SH-SY5Y (cell line): ENCODE data around the gene CRMP1.

Experiments used
- GATA2 ChIP-seq: IDR thresholded peaks from 2 replicates; pipeline ENCODE4 v1.6.1; 2011; ENCODE audit warnings: mild to moderate bottlenecking, low read depth, low read length
- GATA3 ChIP-seq: IDR thresholded peaks from 2 replicates; pipeline ENCODE4 v1.6.1; 2011; ENCODE audit warnings: low read depth, mild to moderate bottlenecking, low read length, moderate library complexity

The CRMP1 gene

DNA sequence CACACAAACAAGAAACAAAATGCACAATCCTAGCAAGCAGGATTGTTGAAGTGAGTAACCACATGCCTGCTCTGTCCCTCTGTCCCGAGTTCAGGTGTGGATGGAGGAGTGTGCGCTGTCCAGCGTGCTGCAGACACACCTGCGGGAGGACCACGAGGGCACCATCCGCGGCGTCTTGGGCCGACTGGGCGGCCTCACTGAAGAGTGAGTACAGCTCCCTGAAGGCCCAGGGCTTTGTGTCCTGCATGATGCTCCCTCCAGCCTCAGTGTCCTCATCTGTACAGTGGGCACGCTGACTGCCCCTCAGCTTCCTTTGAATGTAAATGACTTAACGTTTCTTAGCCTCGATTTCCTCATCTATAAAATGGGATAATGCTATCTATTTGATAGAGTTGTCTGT, 99.4 kb downstream of the CRMP1 start:
- TF ChIP-seq GATA2 (no peak), GATA3 (no peak)

DNA sequence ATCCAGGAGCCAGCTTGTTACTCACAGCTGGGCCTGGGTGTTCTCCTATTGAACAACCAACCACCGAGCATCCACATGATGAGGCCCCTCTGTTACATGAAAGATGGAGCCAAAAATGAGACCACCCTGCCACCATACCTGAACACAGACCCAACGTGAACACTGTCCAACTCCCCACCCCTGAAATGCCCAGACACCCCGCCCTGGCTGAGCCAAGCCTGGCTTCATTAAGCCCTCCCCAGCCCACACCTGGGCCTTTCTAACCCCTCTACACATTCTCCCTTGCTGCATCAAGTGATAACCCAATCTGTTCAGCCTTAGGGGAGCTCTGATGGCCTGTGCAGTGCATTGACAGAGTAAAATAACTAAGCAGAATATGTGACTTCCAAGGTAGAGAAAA, 101.2 kb downstream of the CRMP1 start:
- TF ChIP-seq GATA2 (no peak), GATA3 (no peak)

DNA sequence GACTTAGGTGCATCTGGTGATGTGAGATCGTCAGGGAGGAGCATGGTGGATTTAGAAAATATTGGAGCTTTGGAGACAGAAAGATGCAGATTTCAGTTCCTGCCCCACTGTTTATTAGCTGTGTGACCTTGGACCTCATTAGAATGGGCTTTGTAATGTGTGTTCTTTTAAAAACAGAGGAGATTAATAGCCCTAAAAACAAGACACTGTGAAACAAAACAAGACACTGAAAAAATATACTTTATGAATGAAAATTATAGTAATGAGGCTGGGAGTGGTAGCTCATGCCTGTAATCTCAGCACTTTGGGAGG, 102.4 kb downstream of the CRMP1 start:
- no peak for TF ChIP-seq GATA3
- TF ChIP-seq GATA2, result no peak

DNA sequence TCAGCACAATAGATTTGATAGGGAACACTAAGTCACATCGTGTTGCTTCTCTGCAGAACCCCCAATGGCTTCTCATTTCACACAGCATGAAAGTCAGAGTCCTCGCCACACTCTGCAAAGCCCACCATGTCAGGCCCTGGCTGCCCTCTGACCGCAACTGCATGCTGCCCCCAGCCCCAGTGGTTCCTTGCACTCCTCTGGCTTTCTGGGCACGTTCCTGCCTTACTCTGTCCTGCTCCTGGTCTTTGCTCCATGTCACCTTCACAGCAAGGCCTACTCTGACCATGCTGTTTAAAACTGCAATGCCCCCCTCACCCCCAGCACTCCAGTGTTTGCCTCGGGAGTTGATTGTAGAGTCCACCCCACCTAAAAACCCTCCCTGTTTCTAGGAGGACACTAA, 103.7 kb downstream of the CRMP1 start:
- no peak for TF ChIP-seq GATA3
- no peak for TF ChIP-seq GATA2

DNA sequence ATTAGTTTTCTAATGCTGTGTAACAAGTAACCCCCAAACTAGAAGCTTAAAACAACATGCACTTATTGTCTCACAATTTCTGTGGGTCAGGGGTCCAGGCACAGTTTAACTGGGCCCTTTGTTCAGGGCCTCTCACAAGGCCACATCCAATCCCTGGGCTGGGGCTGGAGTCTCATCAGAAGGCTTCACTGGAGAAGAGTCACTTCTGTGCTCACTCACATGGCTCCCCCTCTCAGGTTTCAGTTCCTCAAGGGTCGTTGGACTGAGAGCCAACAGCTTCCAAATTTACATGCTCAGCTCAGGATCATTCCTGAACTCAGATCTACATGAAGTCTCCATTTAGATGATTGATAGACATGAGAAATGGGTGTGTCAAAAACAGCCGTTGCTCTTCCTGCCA, 104.7 kb downstream of the CRMP1 start:
- TF ChIP-seq GATA3 (no peak), GATA2 (no peak)

DNA sequence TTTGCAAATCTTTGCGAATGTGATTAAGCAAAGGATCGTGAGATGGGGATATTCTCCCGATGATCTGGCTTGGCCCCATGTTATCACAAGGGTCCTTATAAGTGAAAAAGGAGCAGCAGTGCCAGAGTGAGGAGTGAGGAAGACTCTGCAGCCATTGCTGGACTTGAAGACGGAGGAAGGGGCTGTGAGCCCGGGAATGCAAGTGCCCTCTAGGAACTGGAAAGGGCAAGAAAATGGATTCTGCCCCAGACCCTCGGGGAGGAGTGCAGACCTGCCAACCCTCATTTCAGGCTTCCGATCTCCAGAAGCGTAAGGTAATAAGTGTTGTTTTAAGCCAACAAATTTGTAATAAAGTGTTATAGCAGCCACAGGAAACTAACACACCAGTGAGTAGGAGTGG, 105.6 kb downstream of the CRMP1 start:
- TF ChIP-seq GATA3 (no peak), GATA2 (no peak)

DNA sequence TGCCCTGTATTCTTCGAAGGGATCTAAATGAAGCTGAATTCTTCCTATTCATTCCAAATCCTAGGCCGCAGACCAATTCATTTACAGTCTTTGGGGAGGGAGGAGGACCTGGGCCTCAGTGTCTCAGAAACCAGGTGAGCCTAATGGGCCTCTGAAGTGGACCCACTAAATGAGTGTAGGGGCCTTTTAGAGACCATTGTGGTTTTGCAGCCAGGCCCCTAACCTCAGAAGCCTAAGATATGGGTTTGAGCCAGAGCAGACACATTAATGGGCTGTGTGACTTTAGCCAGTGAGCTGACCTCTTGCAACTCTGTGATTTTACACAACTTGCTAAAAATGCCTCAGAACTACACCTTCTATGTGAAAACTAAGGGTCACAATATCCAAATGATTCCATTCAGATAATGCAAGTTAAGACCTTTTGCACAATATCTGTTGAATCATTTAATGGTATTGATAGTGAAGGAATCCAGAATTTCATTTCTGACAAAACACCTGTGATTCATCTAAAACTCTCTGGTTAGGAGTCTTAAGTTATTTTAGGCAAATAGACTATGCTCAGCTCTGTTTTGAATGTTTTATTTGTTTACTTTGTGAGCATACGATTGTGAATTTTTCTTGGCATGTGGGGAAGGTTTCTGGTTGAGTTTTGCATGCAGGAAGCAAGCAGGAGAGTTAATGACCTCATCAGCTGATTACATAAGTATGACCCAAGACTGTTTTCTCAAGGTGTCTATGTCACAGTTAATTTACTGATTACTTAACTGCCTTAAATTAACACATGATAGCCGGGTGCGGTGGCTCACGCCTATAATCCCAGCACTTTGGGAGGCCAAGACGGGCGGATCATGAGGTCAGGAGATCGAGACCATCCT, 106.8 kb downstream of the CRMP1 start:
- no peak for TF ChIP-seq GATA3
- no peak for TF ChIP-seq GATA2

DNA sequence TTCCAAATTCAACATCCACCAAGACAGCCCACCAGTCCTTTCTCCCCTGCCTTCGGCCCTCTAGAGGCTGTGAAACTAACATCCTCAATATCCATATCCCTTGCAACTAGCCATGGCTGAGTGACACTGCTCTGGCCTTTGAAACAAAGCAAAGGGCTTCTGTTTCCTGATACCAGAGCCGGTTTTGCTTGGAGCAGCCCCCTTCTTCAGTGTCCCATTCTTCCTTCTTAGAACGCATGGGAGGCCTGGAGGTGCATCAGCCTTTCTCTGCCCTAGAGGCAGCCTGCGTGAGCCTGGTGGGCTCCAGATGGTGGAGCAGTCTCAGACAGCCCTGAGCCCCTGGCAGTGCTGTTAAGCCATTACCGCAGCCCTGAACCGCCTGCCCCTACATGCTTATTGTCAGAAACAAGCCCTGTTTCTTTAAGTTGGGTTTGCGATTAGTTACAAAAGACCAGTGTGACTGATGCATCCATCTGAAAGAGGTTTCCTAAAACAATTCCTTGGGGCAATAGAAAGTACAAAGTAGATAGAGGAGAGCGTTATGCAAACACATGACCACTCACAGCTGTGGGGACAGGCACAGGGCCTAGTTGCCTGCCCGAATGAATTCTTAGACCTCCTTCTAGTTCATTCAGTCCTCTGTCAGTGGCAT, 107.8 kb downstream of the CRMP1 start:
- TF ChIP-seq GATA3 (no peak), GATA2 (no peak)

DNA sequence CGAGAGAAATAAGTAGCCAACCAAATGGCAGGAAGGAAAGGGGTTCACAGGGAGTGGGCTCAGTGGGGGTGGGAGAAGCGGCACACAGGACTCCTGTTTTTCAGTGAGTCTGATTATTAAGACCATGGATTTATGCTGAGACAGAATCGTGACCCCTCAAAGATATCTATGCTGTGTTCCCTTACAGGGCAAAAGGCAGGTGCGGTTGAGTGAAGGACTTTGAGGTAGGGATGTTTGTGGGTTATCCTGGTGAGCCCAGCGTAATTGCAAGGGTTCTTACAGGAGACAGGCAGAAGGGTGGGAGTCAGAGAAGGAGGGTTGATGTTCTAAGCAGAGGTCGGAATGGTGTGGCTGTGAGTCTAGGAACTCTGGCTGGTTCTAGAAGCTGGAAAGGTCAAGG, 108.9 kb downstream of the CRMP1 start:
- TF ChIP-seq GATA2, result no peak

DNA sequence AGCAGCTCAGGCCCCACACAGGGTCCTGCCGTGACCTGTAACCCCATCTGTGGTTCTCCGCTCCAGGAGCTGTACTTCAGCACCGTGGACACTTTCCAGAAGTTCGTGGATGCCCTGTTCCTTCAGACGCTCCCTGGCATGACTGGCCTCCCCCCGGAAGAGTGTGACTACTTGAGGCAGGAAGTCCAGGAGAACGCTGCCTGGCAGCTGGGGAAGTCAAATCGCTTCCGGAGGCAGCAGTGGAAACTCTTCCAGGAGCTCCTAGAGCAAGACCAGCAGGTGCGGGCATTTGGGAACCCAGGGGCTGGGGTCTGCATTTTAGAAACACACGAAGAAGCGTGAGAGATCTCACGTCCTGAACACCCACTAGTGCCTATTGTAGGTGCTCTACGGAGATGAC, 109.4 kb downstream of the CRMP1 start:
- TF ChIP-seq GATA3 (no peak), GATA2 (no peak)

DNA sequence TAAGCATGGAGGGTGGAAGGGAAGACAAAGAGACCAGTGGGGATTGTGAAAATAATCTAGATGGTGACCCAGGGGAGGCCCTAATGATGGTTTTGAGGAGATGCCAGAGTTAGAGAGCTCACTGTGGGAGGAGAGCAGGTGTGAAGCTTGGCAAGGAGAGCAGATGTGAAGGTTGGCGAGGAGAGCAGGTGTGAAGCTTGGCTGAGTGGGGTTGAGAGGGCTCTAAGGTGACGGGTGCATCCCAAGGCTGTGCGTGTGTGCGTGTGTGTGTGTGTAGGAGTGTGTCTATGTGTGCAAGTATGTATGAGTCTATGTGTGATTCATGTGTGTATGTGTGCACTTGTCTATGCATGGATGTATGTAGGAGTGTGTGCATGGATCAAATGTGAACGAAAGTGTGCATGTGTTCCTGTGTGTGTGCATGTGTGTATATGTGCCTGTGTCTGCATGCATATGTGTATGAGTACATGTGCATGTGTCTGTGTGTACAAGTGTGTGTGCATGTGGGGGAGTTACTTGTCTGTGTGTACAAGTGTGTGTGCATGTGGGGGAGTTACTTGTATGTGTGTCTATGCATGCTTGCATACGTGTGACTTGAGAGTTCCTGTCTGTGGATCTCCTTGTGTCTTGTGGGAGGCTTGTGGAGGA, 109.9 kb downstream of the CRMP1 start:
- no peak for TF ChIP-seq GATA2
- TF ChIP-seq GATA3, result no peak

DNA sequence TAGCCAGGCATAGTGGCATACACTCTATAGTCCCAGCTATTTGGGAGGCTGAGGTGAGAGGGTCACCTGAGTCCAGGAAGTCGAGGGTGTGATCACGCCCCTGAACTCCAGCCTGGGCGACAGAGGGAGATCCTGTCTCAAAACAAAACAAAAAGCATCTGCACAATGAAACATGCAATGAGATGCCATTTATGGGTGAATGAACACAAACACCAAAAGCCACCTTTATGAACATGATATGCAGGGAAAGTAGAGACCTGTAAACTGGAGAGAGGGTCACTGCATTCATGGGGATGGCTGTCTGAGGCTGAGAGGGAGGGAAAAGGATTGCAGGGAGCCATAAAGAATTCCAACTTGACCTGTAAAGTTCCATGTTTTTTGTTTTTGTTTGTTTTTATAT, 111.2 kb downstream of the CRMP1 start:
- TF ChIP-seq GATA2 (no peak), GATA3 (no peak)

DNA sequence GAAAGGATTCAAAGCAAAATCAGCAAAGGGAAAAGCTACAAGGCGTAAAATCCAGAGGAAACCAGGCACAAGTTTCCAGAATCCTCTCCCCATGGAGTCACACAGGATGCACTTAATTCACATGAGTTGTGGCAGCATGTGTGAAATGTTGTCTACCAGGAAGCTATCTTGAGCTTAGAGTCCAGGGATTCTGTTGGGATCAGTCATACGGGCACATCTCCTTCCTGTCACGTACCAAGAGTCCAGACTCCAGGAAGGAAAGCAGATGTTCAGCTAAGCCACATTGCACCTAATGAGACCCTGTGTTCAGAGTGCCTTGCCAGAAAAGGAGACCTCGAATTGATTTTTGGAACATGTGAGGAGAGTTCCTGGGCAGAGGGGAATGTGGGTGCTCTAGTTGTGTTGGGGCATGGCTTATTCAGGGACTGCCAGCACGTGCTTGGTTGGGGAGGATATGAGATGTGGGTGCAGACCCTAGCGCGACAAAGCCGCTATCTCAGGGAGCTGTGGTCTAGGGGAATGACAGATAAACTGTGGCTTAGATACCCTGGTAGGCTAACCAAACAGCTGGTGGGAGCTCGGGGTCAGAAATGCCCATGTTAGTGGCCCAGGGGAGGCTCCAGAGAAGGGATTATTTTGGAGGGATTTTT, 111.9 kb downstream of the CRMP1 start:
- TF ChIP-seq GATA2, result no peak
- no peak for TF ChIP-seq GATA3

DNA sequence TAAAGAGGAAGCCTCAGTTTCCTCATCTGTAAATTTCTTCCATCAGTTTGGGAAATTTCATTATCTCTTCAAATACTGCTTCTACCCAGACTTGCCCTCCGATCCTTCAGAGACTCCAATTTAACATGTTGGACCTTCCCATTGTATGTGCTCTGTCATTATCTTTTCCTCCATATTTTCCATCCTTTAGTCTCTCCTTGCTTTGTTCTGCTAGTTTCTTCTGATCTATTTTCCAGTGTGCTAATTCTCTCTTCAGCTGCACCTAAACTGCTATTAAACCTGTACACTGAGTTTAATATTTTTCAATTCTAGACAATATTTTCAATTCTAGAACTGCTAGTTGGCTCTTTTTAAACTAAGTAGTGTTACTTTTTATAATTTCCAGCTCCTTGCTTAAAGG, 116.4 kb downstream of the CRMP1 start:
- TF ChIP-seq GATA3 (no peak), GATA2 (no peak)

DNA sequence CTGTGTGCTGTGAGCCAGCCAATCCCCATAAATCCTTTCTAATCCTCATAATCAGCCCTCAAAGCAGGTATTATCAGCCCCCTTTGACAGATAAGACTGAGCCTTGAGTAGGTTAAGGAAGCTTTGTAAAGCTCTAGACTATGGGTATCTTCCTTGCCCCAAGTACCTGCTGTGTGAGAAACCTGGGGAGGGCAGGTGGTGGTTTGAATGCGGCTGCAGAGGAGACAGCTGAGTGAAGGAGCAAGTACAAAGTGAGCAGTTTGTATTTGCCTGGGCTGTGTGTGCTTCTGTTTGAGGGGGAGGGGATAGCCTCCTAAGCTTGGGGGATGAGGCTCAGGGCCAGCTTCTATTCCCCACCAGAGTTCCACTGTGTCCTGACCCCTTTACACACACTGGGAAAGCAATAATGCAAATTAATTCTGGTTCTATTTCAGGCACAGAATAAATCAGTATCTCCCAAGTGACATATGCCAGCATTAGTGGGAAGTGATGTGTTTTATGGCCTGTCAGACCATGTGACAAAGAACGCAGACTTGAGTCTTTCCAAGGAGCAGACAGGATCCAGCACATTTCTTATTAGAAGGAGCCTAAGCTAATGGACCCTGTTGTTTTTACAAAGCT, 118.4 kb downstream of the CRMP1 start:
- TF ChIP-seq GATA2 (no peak), GATA3 (no peak)
